EL (cell line): Measurements from ENCODE around the gene HTR2A.
A peak's percentile ranks its signal among the peaks of the same experiment; 100 is the strongest.

Experiments used
- DNase-seq: peaks from one replicate; pipeline ENCODE4 v3.0.0-alpha.2; 2016

HTR2A gene

DNA sequence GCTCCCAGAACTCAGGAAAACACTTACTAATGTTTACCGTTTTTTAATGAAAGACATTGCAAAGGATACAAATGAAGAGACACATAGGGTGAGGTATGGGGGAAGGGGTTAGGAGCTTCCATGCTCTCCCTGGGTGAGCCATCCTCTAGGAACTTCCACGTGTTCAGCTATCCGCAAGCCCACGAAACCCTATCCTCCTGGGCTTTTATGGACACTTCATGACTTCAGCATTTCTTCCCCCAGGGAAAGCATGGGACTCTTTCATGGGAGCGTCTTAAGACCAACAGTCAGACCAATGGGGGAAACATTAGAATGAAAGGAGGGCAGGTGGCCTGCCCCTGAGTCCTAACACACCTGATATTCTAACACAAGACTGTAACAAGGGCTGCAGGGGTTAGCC, 93.3 kb downstream of the HTR2A start:
- DNase-seq: peak; percentile 63

DNA sequence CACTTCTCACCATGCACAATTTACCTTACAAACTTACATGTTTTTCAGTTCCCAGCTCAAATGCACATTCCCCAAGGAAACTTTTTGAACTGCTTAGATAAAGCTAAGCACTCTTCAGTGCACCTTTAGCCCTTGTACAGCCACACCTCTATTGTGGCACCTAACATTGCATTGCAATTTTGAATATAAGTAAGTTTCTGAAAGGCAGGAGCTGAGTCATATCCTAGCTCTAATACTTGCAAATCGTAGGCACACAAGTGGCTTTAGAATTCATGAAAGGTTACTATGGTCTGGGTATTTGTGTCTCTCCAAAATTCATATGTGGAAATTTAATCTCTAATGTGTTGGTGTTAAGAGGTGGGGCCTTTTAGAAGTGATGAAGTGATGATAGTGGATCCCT, 95.0 kb downstream of the HTR2A start:
- DNase-seq: no peak

DNA sequence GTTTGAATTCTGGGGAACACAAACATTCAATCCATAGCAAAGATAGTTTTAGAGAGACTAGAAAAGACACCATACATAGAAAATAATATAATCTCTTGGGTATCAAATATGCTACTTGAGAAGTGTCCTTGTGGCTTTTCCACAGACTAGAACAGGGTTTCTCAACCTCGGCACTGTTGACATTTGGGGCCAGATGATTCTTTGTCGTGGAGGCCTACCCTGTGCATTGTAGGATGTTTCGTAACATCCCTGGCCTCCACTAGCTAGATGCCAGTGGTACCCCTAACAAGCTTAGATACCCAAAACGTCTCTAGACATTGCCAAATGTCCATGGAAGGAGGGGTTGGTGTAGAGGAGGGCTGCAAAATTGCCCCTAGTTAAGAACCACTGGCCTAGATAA, 97.7 kb downstream of the HTR2A start:
- DNase-seq: no peak

DNA sequence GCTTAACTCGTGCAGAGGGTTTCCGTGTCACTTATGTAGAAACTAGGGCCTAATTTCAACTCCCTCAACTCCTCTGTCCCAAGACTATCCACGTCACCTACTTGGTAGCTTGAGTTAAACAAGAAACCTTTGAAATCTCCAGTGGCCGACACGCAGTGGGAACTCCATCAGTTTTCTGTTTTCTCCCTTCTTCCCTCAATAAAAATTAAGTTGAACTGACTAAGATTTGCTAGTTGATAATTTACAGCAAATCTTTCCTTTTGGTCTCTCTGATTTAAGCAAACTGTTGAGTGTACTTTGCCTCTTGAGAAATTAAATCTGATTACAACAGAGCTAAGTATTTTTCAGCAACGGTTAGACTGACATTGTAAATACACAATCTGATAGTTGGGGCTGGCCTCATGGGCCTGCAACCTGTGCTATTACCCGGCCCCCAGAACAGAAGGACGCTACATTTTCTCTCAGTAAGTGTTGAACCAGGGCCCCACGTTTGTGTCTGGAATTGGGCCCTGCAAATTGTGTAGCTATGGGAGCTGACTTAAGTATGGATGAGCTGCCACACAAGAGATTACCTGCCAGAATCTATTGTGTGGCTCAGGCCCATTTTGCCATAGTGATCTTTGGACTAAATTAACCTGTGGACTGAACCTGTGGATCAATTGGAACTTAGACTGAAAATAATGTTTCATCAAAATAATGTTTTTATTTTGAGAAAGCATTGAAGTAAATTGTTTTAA, 99.2 kb downstream of the HTR2A start:
- no peak for DNase-seq

DNA sequence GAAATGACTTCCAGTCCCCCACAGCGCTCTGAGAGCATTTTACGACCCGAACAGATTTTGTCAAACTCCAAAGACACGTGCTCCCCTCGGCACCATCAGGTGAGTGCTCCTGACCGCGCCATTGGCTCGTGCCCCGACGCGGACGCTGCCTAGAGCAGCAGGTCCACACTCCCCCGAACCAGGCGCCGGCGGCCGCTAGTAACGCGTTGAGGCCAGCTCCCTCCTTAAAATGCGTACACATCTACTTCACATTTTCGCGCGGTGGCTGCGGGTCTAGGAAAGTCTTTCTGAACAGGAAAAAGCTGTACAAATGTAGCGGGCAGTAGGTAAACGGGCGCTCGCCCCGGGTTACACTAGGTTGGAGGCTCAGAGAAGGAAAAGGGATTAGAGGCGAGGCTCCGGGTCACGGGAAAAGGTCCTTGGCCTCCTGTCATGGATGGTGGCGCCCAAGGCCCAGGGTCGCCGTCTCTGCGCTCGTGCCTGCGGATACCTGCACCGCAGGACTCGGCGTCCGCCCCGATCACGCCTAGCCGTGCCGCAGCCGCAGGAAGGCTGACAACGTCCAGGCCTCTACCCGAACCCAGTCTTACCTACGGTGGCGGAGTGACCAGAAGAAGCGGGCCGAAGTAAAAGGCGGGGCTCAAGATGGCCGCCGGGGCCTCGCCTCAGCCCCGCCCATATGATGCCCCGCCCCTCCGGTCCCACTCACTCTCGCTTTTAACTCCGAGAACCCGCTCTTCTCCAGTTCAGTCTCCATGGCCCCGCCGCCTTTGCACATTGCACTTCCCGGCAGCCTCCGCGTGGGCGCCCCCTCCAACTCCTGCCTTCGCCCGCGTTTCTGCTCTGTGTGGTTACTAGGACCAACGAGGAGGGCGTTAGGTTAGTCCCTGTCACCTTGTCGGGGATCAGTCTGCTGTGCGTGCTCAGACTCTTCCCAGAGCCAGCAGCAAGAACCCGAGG, 100.1 kb downstream of the HTR2A start, which contains the start of gene ESD:
ESD (minus strand) TSS at position 647 of the 960 bp plus-strand sequence. CDS start 5,748 bp downstream, outside the sequence.
- peak; percentile 94 for DNase-seq

DNA sequence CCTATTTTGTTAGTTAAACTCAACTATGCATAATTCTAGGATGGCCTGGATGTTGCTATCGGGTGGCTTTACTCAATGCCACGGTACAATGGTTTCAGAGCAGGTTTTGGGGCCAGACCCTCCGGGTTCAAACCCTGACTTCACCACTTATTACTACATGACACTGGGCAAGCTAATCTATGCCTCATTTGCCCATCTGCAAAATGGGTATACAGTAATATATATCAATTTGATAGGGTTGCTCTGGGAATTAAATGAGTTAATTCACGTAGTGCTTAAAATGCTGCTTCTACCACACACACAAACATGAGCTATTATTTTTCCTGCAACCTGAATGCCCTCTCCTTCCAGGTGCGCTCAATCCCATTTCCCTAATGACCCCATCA, 100.7 kb downstream of the HTR2A start:
- no peak for DNase-seq

DNA sequence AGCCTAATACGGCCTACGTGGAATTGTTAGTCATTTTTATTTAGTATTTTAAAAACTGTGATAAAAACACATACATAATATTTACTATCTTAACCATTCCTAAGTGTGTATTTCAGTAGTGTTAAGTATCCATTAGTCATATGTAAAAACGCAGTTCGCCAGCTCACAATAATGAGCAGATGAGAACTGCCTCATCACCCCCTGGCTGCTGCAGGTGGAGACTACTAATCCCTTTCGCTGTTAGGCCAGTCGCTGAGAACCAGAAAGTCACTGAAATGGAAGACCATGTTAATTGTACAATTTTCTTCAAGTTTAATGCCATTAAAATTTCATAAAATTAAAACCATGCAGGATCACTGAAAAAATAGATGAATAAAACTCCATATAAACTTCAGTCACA, 101.5 kb downstream of the HTR2A start:
- no peak for DNase-seq

DNA sequence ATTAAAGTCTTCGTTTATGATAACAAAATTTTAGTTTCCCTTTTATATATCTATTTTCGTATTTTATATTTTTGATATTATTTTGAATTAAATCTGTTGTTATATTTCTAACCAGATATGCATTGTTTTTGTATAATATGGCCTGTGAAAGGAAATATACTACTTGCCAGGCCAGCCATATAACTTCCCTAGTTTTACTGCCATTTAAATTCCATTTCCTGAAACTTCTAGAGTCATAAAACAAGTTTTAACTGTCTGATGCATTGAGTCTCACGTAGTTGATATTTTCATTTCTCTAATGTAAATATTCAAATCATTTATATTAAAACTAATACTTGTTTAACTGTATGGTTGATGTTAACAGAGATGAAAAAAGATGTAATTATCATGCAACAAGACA, 113.3 kb downstream of the HTR2A start:
- DNase-seq: no peak

DNA sequence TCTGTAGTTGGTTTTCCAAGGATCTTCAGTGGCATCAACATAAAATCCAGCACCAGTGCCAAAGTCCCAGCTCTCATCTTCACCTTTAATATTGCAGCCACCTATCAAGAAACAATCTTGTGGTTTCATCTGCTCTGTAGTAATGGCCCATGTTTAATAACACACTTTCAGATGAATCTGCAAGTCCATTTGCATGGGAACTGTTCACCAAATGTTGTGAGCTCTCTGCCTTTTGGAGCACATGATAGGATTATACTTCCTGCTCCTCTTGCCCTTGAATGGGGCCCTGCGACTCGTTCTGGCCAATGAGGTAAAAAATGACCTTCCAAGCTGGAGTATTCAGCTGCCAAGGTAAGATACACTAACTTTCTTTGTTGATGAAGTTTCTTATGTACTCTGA, 114.2 kb downstream of the HTR2A start:
- DNase-seq: no peak

DNA sequence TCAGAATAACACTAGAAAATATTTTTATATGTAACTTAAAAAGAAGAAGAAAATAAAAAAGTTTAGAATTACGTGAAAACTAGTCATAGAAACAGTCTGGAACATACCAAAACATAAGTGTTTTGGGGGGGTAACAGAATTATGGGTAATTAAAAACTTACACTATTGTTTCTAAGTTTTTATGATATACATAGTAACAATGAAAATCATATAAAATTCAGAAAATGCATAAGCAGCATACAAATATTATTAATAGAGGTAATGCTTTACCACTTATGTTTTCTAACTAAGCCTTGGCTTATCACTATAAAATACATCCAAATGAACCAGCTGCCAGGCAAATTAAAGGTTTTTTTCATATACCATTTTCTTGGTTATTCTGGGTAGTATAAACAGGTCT, 114.8 kb downstream of the HTR2A start:
- DNase-seq: no peak
